VCaP (cell line): ENCODE data around the gene TUB.

ENCODE experiments used
- H3K27ac ChIP-seq: fragments of 450-650 bp; 2 replicates; pipeline ENCODE4 v1.5.1; 2017
- CTCF ChIP-seq: fragments of 450-650 bp; conservative IDR thresholded peaks from 2 replicates; pipeline ENCODE4 v1.5.1; 2017; ENCODE audit warnings: mild to moderate bottlenecking, moderate library complexity

The TUB gene

GRCh38 chr11:8087185-8087584 lies 6.2 kb downstream of the TUB start:
- peak; percentile 24; the same call in 1 of the 2 replicates for TF ChIP-seq CTCF
- no peak overlapping the region for H3K27ac ChIP-seq

- H3K27ac ChIP-seq, result no peak overlapping the region
- no peak for TF ChIP-seq CTCF
These were observed 6.7 kb downstream of the TUB start for GRCh38 chr11:8087756-8088155.

GRCh38 chr11:8089791-8090510 lies 8.9 kb downstream of the TUB start:
- TF ChIP-seq CTCF, result no peak
- no peak overlapping the region for H3K27ac ChIP-seq

GRCh38 chr11:8090756-8091155 lies 9.7 kb downstream of the TUB start:
- H3K27ac ChIP-seq, result no peak overlapping the region

GRCh38 chr11:8091721-8092120 lies 10.7 kb downstream of the TUB start:
- TF ChIP-seq CTCF, result no peak
- 0 out of 2 replicates have a peak overlapping the region, but pooled peaks have one; percentile 8 for H3K27ac ChIP-seq

More at GRCh38 chr11:8090756-8091155, 9.7 kb downstream of the TUB start:
- peak; percentile 80 for TF ChIP-seq CTCF

- TF ChIP-seq CTCF, result peak; percentile 87
- H3K27ac ChIP-seq, result 0 out of 2 replicates have a peak overlapping the region, but pooled peaks have one; percentile 8
These were observed 11.8 kb downstream of the TUB start for GRCh38 chr11:8092587-8093424.

GRCh38 chr11:8093931-8094575 lies 13.0 kb downstream of the TUB start:
- H3K27ac ChIP-seq, result no peak overlapping the region
- no peak for TF ChIP-seq CTCF
